Inferior parietal cortex (tissue), 1 donor: ENCODE results near the gene ADAMTS12.

Source experiments
- DNase-seq: peaks from one replicate; pipeline ENCODE4 v3.0.0-alpha.2; 2016; ENCODE audit errors: extremely low spot score

ADAMTS12 gene

GRCh38 chr5:33762859-33763258, 128.9 kb downstream of the ADAMTS12 start:
- no peak for DNase-seq

- DNase-seq: no peak
Measured at GRCh38 chr5:33761139-33761538, 130.7 kb downstream of the ADAMTS12 start.

GRCh38 chr5:33758737-33759136, 133.1 kb downstream of the ADAMTS12 start:
- no peak for DNase-seq

- DNase-seq: no peak
Measured at GRCh38 chr5:33756491-33756890, 135.3 kb downstream of the ADAMTS12 start.

GRCh38 chr5:33755231-33755630, 136.6 kb downstream of the ADAMTS12 start:
- no peak for DNase-seq

- no peak for DNase-seq
Measured at GRCh38 chr5:33753704-33754103, 138.1 kb downstream of the ADAMTS12 start.

- no peak for DNase-seq
Measured at GRCh38 chr5:33748754-33749153, 143.0 kb downstream of the ADAMTS12 start.

GRCh38 chr5:33745101-33745770, 146.6 kb downstream of the ADAMTS12 start:
- no peak for DNase-seq

GRCh38 chr5:33743099-33743498, 148.7 kb downstream of the ADAMTS12 start:
- no peak for DNase-seq

GRCh38 chr5:33742181-33742580, 149.6 kb downstream of the ADAMTS12 start:
- DNase-seq: no peak

- DNase-seq: no peak
Measured at GRCh38 chr5:33738967-33739366, 152.8 kb downstream of the ADAMTS12 start.

GRCh38 chr5:33738097-33738496, 153.7 kb downstream of the ADAMTS12 start:
- no peak for DNase-seq

- DNase-seq: no peak
Measured at GRCh38 chr5:33737697-33738096, 154.1 kb downstream of the ADAMTS12 start.

- DNase-seq: no peak
Measured at GRCh38 chr5:33737284-33737683, 154.5 kb downstream of the ADAMTS12 start.

GRCh38 chr5:33736510-33736909, 155.3 kb downstream of the ADAMTS12 start:
- DNase-seq: no peak

GRCh38 chr5:33735072-33735471, 156.7 kb downstream of the ADAMTS12 start:
- DNase-seq: no peak

- no peak for DNase-seq
Measured at GRCh38 chr5:33734537-33734936, 157.3 kb downstream of the ADAMTS12 start.

- no peak for DNase-seq
Measured at GRCh38 chr5:33733225-33733624, 158.6 kb downstream of the ADAMTS12 start.

- no peak for DNase-seq
Measured at GRCh38 chr5:33726422-33727165, 165.2 kb downstream of the ADAMTS12 start.

- no peak for DNase-seq
Measured at GRCh38 chr5:33725806-33726205, 166.0 kb downstream of the ADAMTS12 start.

GRCh38 chr5:33721491-33722200, 170.1 kb downstream of the ADAMTS12 start:
- DNase-seq: no peak

GRCh38 chr5:33720176-33720575, 171.6 kb downstream of the ADAMTS12 start:
- DNase-seq: no peak

- no peak for DNase-seq
Measured at GRCh38 chr5:33719769-33720168, 172.0 kb downstream of the ADAMTS12 start.
